ENCODE measurements around the gene SUPT4H1.

The SUPT4H1 gene

DNA sequence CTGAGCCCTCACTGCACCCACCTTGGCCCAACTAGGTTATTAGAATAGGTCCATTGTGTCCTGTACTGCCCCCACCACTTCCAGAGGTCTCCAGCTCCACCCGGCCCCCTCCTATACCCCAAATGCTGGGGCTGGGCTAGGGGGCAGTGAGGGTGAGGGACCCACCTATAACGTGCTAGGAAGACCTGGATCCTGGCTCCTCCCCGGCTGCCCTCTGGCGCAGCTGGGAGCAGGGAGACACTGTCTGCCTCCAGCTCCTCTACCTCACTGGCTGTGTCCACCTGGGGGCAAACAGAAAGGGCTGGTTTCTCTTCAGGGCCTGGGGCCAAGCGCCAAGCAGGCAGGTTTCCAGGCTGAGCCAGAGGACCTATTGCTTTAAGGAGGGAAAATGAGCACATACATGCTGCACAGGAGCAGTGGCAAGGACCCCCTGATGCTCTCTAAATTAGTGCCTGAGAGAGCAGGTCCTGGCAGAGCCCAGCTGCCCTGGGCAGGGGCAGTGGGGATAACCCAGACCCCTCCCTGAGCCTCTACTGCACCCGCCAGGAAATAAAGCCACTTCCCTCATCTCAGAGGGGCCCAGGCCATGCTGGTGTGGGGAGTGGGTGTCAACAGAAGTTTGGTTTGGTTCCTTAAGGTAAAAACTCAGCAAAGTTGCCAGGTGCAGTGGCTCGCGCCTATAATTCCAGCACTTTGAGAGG is 35.6 kb downstream of the SUPT4H1 start:
- DNase-seq, result no peak

DNA sequence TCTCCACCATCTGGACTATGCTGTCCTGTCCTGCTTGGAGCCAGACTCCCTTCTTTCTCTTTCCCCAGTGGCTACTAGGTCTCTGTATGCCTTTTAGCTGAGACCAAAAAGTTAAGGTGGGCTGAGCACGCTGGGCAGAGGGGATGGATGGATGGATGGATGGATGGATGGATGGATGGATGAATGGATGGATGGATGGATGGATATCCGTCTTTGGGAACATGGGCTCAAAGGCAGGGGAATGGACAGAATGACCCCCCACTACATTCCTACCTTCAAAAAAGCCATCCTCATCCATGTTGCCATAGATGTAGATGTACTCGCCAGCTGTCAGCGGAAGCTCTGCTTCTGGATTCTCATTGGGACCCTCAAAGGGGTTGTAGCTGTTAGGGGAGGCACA is 36.3 kb downstream of the SUPT4H1 start:
- no peak for DNase-seq

DNA sequence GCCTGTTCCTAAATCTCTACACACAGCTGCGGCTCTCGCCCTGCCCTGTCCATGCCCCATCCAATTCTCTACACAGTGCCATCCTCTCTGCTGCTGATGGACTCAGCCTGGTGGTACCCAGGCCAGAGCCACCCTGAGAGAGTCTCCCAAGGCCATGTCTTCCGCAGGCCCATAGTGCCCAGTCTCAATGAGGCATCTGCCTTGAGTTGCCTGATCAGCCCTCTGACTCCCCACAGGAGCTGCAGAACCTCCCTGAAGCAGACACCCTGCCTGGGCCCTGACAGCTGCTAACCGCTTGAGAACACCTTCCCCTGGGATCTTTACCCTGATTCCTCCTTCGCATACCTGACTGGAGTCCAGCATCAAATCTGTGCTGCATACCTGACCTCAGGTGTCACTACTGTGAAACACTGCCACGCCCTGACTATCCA is 36.7 kb downstream of the SUPT4H1 start:
- DNase-seq, result no peak

DNA sequence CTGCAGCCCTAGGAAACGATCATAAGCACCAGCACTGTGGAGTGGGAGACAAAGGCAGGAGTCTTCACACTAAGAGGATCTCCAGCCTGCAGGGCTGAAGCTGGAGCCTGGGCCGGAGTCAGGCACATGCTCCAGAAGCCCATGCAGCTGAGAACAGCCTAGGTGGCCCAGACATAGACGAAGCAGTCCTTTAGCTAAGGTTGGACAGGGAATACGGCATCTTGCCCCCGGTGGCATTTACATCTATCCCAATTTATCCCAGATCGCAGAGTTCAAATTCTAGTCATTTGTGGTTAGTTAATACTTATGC is 37.3 kb downstream of the SUPT4H1 start:
- no peak for DNase-seq

DNA sequence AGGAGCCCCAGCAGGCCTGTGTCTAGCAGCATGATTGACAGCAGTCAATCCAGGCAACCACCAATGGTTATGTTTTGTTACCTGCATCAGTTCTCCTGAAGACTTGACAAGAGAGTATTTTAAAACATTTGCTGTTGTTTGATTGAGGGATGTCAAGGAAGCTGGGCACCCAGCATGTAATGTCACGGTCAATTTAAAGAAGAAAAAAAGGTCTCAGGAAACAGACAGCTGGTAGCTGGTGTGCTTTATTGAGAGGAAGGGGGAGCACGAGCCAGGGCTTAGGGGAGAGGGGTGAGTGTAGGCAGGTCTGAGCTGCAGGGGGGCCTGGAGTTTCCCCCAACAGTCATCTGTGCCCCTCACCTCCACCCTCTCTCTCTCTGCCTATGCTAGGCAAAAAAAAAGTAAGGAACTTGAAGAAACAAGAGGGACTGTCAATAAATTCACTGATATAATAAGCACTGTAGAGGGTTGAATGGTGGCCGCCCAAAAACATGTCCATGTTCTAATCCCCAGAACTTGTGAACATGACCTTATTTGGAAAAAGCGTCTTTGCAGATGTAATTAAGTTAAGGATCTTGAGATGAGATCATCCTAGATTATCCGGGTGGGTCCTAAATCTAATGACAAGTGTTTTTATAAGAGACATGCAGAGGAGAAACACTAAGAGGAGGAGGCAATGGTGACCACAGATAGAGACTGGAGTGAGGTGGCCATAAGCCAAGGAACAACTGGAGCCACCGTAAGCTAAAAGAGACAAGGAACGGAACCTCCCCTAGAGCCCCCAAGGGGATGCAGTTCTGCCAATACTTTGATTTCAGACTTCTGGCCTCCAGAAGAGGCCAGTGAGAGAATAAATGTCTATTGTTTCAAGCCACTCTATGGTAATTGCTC is 37.9 kb downstream of the SUPT4H1 start:
- no peak for DNase-seq

DNA sequence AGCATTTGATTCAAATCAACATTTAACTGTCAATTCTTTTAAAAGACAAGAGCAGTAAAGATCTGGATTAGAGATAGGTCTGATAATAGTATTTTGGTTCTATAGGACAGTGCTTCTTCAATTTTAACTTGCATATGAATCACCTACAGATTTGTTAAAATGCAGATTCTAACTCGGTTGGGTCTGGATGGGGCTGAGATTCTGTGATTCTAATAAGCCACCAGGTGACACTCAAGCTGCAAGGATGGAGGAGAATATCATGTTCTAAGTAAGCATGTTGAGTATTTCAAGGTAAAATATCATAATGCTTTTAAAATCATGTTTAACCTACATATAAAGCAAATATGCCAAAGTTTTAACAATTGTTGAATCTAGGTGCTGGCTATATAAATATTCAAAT is 39.2 kb downstream of the SUPT4H1 start:
- DNase-seq, result no peak

DNA sequence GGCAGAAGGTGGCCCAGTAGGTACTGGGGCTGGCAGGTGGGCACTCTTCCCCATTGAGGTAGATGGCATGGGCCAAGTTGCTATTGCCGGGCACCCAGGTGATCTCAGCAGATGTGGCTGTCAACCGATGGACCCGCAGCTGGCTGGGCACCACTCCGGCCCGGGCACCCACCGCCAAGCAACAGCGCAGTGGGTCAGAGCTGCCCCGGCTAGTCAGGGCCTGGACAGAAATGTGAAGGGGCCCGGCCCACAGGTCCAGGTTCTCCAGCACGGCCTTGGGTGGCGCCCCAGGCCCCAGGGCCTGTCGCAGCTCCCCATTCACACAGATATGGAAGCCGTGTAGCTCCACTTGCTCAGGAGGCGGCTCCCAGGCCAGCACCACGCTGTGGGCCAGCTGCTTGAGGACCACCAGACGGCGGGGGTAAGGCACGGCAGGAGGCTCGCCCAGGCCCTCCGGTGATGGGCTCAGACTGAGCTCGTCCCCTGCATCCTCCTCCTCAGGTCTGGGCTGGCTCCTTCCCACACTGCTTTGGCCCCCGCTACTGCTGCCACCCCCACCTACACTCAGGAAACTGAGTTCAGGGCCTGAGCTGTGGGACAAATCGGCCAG is 39.9 kb downstream of the SUPT4H1 start:
- DNase-seq, result no peak

DNA sequence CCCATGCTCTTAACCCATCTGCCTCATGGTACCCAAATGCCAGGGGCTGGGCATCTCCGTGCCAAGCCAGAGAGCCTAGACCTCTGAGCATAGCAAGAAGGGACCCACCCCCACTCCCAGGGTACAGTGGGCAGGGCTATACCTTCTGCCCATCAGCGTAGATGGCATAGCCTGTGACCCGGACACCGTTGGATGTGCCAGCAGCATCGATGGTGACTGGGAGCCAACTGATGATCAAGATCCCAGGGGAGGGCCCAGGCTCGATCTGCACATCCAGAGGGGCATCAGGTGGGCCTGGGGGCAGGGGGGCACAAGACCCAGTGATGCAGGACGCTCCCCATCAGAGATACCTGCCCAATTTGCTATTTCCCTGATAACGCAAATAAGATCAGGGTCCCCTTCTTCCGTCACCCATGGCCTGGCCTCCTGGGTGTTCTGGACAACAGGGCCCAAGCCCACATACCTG is 40.5 kb downstream of the SUPT4H1 start:
- no peak for DNase-seq

DNA sequence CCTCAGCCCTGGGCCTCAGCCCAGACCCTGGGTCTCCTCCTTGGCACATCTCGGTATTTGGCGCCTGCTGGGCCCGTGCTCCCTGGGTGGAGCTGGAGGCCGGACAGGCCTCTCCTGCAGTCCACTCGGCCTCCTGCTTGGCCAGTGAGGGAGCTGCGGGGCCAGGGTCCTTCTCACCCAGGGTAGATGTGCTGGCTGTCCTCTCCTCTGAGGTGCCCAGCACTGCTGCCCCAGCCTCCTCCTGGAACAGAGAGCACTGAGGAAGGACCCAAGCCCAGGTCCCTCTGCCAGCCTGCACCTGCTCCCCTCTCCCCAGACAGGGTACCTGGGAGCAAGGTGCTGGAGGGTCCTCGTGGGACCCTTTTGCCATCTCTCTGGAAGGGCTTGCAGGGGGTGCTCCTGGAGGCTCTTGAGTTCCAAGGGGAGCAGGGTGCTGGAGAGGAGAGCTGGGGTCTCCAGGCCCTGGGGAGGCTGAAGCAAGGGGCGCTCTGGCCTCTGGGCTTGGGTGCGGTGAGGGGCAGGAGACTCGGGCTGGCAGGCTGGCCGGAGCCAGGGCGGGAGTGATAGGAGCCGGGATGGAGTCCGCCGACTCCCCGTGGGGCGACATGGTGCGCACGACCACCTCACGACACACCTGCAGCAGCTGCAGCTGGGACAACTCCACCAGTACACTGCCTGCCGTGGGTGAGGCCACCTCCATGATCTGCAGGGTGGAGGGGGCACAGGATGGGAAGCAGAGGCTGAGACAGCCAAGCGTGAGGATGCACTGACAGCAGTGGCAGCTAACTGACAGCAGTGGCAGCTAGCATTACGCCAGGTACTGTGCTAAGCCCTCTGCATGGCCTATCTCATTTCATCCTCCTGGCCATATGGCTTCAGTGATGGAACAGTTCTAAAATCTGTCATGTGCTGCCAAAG is 41.2 kb downstream of the SUPT4H1 start:
- no peak for DNase-seq

DNA sequence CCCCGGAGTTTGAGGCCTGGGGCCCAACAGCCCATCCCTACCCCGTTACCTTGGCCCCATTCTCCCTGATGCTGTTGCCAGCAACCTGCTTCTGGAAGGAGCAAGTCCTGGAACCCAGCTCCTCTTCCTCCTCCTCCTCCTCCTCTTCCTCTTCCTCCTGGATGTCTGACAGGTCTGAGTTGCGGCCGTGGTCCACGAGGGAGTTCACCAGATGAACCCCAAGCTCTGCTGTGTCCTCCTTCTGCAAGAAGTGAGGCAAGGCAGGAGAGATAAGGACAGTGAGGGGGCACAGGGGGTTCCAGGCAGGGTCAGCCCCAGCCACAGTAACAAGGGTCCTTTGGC is 42.1 kb downstream of the SUPT4H1 start:
- DNase-seq, result no peak

DNA sequence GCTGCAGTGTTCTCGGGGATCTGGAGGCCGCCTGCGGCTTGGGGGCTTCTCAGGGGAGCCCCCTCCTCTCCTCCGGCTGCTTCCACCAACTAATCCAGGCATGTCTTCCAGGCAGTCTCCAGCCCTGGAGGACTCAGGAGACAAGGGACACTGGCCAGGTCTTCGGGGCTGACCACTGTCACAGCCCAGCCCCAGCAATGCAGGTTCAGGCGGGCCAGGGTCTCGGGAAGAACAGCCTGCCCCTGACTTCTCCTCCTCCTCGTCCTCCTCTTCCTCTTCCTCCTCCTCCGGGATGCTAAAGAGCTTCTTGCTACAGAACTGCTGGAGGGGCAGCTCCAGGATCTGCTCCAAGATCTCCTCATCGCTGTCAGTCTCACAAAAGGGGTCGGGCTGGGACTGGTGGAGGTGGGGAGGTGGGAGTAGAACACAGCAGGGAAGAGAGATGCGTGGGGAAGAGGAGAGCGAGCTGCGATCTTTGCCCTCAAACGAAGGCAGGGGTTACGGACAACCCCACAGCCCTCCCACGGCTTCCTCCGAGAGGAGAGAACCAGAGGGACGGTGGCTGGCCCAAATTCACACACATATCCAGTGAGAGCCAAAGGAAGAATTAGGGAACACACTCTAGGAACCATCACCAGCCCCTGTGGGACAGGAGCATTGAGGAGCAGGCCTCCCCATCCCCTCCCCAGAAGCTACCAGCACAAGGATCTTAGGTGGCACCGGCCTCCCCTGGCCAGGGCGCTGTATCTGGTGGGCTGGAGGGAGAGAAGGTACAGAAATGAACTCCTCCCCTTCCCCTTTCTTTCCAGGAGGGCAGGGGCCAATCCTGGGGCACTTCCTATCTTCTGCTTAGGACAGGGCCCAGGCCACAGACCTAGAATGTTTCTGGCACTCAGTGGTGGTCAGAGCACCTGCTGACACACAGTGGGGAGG is 42.8 kb downstream of the SUPT4H1 start:
- DNase-seq, result no peak

DNA sequence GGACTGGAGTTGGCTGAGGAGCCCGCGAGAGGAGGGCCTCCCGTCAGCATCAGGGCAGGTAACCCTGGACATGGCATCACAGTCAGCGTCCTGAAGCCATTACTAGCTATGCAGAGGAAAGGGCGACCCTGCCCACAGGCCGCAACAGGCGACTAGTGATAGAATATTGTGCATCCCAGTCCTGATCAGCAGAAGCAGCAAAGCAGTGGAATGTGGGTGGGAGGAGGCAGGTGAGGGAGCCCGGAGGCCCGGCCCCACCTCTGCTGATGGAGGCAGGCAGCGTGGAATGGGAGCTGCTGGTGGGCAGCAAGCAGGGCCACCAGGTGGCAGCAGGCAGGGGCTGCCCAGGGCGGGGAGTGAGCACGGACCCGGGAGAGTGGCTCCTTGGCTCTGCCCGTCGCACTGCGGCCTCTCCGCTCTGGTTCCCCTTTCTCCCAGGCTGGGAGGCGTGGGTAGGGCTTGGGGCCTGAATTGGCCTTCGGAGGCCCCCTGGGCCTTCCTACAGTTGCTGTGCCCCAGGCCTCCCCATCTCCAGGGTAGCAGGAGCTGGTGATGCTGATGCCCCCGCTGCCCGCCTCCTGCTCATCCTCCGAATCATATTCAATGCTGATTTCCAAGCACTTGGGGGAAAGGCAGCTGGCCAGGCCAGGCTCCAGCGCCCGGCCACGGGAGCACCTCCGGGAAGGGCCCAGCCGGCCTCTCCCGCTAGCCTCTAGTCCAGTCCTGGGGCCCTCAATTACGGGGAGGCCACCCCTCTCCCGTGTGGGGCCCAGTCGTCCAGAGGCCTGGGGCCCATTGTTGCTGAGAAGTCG is 43.6 kb downstream of the SUPT4H1 start:
- no peak for DNase-seq

DNA sequence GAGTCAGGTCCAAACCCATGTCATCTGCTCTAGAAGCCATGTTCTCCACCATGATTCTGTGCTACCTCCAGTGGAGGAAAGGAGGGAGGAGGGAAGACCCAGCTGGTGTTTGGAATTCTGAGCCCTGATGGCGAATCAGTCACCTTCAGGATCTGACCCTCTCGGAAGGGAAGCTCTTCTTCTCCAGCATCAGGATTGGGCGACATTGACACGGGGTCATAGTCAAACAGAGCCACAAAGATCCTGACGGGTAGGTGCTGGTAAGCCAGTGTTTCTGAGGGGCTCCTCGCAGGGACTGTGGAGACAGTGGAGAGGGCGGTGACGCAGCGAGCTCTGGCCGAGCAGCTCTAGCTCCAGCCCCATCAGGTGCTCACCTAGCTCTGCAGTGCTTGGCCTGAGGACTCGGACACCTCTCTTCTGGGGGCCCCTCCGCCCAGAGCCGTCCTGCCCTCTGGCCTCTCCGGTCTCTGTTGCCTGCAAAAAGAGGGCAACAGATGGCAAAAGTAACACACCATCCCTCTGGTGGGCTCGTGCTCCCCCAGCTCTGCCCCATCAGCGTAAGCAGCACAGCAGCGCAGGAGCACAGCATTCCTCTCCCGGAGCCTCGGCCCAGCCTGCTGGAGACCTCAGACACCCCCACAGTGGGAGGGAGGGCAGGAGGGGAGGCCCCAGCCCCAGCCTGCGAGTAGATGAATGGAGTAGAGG is 44.4 kb downstream of the SUPT4H1 start:
- no peak for DNase-seq

DNA sequence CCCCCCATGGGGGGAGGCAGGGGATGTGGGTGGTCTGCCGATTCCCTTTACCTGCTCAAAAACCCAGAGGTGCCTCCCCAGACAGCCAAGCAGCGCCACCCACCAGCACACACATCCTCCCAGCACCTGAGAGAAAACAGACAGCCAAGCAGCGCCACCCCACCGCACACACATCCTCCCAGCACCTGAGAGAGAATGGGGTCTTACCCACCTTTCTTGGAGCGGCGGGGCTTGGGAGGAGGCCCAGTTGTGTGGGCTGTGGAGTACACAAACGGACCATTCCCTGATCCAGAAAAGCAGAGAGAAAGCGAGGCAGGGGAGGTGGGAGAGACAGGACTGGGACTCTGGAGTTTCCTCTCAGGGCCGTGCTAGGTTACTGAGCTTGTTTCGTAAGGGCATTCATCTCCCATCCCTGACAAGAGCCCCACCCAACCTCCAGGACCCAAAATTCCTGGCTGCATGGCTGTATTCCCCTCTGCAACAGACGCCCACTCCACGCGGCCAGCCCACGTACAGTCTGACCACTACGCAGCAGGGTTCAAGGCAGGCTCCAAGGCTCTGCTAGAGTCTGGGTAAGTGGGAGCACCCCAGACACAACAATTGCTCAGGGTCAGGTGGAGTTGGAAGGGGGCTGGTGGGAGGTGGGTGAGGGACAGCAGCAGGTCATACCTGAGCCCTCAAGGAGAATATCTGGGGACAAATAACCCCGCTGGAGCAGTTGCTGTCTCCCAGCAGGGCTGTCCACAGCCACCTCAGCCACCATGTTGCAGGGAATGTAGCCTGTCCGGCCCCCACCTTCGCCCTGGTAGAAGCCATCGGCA is 45.7 kb downstream of the SUPT4H1 start:
- DNase-seq, result no peak

DNA sequence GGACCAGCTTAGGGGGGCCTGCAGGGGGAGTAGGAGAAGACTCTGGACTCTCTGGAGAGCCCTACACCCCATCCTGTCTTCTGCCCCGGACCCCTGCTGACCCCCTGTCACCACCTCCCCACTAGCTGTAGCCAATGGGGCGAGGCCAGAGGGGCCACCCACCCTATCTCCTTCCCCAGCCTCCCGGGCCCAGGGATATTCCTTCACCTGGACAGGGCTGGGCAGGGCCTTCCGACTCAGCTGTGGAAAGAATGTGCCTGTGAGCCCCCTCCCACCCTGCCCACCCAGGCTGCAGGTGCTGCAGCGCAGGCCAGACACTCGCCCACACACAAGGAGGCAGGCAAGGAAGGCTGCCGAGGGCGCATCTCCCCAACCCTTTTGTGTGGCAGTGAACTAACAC is 46.4 kb downstream of the SUPT4H1 start:
- no peak for DNase-seq

DNA sequence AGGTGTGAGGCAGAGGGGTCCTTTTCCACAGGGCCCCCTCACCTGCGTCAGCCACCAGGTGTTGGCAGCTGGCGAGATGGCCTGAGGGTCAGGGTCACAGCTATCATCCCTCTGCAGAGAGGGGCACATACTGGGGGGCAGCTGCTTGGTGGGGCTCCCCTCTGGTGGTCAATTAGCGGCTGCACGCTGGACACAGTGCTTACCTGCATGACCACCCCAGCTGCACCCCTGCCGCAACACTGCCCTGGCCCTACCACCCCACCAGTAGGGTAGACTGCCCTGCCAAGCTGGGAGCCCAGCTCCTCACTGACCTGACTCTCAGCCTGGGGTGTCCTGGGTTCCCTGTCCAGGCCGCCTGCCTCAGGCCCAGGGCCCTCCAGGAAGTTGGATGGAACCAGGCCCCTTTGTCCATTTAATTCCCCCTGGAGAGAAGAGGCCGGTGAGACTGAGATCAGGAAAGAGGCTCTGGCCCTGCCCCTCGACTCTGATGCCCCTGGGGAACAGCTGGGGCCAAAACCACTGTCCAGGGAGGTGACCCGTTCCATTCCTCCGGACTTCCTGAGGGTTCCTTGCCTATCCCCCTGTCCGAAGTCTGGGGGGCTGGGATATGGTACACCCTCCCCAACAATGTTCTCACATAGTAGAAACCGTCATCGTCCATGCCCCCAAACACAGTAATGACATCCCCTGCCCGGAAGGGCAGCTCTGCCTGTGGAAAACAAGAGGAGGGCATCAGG is 47.1 kb downstream of the SUPT4H1 start:
- DNase-seq, result no peak

DNA sequence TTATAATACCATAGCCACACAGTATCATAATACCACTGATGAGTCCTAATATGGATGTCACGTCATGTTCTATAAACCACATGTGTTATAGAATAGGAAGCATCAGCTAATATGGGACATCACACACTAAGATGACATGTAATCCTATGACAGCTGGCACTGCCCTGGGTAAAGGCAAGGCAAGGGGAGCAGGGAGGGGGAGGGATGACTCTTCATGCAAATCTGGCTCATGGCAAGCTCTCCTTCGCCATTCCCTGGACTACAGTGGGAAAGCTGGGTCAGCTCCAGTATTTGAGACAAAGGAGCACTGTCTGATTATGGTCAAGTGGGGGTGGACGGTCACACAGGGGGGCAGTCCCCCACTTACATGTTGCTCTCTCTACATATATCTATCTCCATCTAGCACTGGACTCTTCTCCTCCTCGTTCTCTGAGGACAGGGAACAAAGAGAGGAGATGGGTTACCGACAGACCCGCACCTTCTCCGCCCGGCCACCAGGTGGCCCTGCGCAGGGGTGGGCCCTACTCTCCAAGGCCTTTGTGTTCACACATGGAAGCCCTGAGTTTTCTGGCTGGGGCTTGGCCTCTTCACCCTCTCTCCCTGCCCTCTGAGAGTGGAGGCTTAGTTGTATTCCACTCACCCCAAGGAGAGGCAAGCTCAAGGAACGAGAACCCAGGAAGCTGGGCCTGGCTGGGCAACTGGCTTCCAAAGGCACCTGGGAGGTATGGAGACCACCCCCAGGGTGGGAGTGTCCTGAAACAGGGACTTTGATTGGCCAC is 47.8 kb downstream of the SUPT4H1 start:
- peak in 1 of 2 experiments; percentile 35 for DNase-seq
